Germinal center (tissue), 1 donor: ENCODE data around the gene PALLD.
"Not testable (repeated sequence)": the region's sequence is repeated elsewhere in the genome, so short reads cannot be mapped to it uniquely, and the experiment has no call there.

Experiments used
- DNase-seq: peaks from one replicate; pipeline ENCODE4 v3.0.0; 2012; ENCODE audit warnings: mixed read lengths, low spot score

PALLD gene

GRCh38 chr4:168491563-168491962 is 5.3 kb upstream of the PALLD start:
- DNase-seq, result no peak

- no peak for DNase-seq
Measured at GRCh38 chr4:168498251-168498650, 1.4 kb downstream of the PALLD start.

GRCh38 chr4:168499241-168499640 is 2.4 kb downstream of the PALLD start:
- no peak for DNase-seq

GRCh38 chr4:168501407-168501806 is 4.6 kb downstream of the PALLD start:
- DNase-seq, result no peak

- no peak for DNase-seq
Measured at GRCh38 chr4:168502861-168503260, 6.0 kb downstream of the PALLD start.

GRCh38 chr4:168503652-168504362 is 7.0 kb downstream of the PALLD start:
- no peak for DNase-seq

- DNase-seq, result no peak
Measured at GRCh38 chr4:168504526-168504925, 7.7 kb downstream of the PALLD start.

GRCh38 chr4:168506014-168506413 is 9.2 kb downstream of the PALLD start:
- no peak for DNase-seq

- DNase-seq, result no peak
Measured at GRCh38 chr4:168507178-168507815, 10.4 kb downstream of the PALLD start.

- no peak for DNase-seq
Measured at GRCh38 chr4:168508683-168509082, 11.8 kb downstream of the PALLD start.

- DNase-seq, result no peak
Measured at GRCh38 chr4:168509786-168510185, 12.9 kb downstream of the PALLD start.

- DNase-seq, result no peak
Measured at GRCh38 chr4:168511780-168512489, 15.1 kb downstream of the PALLD start.

- DNase-seq, result not testable (repeated sequence)
Measured at GRCh38 chr4:168513826-168514225, 17.0 kb downstream of the PALLD start.

GRCh38 chr4:168514249-168514852 is 17.5 kb downstream of the PALLD start:
- DNase-seq, result peak; percentile 10

- no peak for DNase-seq
Measured at GRCh38 chr4:168515222-168516011, 18.6 kb downstream of the PALLD start.

- DNase-seq, result no peak
Measured at GRCh38 chr4:168516841-168517240, 20.0 kb downstream of the PALLD start.

- DNase-seq, result no peak
Measured at GRCh38 chr4:168519576-168519975, 22.7 kb downstream of the PALLD start.

GRCh38 chr4:168521721-168522120 is 24.9 kb downstream of the PALLD start:
- no peak for DNase-seq

GRCh38 chr4:168522356-168522755 is 25.5 kb downstream of the PALLD start:
- DNase-seq, result no peak

- no peak for DNase-seq
Measured at GRCh38 chr4:168522829-168523489, 26.1 kb downstream of the PALLD start.

- DNase-seq, result no peak
Measured at GRCh38 chr4:168524006-168524405, 27.2 kb downstream of the PALLD start.
